Subcutaneous adipose tissue (tissue), 4 donors: ENCODE results near the gene ATP9B. TPM values are rescaled to one million over a fixed set of nuclear protein-coding genes. Genes with fewer than 3 reads are reported as not detected.

Experiments used
- total RNA-seq, 4 donors: library from RNA; depleted of rRNA; stranded (reverse); fragments of >200 nt; gene quantifications; one replicate each; pipeline ENCODE4 v1.1.0, GENCODE V29; 2016
- TF ChIP-seq, protein P1 (sequence below): fragments of 450-650 bp; IDR thresholded peaks from one replicate; pipeline ENCODE4 v1.5.1; 2016; ENCODE audit warnings: low read depth, mild to moderate bottlenecking, control low read depth, antibody characterized with exemption, moderate library complexity

The ATP9B gene
- total RNA-seq, 4 donors from 2014 or later: 38.8 to 58.5 (median 45.3) TPM

GRCh38 chr18:79410171-79410641 lies 341.0 kb downstream of the ATP9B start:
- TF ChIP-seq, protein P1, sequence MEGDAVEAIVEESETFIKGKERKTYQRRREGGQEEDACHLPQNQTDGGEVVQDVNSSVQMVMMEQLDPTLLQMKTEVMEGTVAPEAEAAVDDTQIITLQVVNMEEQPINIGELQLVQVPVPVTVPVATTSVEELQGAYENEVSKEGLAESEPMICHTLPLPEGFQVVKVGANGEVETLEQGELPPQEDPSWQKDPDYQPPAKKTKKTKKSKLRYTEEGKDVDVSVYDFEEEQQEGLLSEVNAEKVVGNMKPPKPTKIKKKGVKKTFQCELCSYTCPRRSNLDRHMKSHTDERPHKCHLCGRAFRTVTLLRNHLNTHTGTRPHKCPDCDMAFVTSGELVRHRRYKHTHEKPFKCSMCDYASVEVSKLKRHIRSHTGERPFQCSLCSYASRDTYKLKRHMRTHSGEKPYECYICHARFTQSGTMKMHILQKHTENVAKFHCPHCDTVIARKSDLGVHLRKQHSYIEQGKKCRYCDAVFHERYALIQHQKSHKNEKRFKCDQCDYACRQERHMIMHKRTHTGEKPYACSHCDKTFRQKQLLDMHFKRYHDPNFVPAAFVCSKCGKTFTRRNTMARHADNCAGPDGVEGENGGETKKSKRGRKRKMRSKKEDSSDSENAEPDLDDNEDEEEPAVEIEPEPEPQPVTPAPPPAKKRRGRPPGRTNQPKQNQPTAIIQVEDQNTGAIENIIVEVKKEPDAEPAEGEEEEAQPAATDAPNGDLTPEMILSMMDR: no peak

GRCh38 chr18:79410731-79411613 lies 341.8 kb downstream of the ATP9B start:
- TF ChIP-seq, protein P1: no peak

GRCh38 chr18:79411614-79412526 lies 342.7 kb downstream of the ATP9B start:
- TF ChIP-seq, protein P1: no peak

GRCh38 chr18:79413025-79413424 lies 343.8 kb downstream of the ATP9B start:
- TF ChIP-seq, protein P1: no peak

DNA sequence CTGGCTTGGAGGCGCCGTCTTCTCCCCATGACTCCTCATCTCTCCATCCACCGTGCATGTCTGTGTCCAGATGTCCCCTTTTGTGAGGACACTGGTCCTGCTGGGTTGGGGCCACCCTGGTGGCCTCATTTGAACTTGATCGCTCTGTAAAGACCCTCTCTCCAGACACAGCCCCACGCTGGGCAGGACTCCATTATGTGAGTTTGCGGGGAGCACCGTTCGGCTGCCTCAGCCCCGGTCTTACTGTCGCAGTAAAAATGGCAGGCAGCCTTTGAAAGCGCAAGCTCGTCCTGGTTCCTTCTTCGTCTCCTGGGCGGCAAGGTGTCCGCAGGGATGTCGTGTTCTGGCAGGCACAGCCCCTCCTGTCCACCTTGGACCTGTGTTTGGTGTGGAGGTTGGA lies 344.2 kb downstream of the ATP9B start:
- TF ChIP-seq, protein P1: no peak

- TF ChIP-seq, protein P1: no peak
Observed at GRCh38 chr18:79413901-79414300, 344.7 kb downstream of the ATP9B start.
